T-helper 17 cell (primary cell): ENCODE data around the gene FGFR3. TPM values are rescaled to one million over a fixed set of nuclear protein-coding genes. Genes with fewer than 3 reads are reported as not detected.

Experiments
- ATAC-seq: fragments of 150-1000 bp; cut with Tn5 transposase; 2 replicates; pipeline ENCODE4 v1.10.0; 2021; ENCODE audit warnings: mild to moderate bottlenecking, moderate library complexity
- DNase-seq, 3 donors: peaks; one replicate each; pipeline versions ENCODE4 v3.0.0 to v3.0.0-alpha.2; 2020 to 2021
- H3K9me3 ChIP-seq: one replicate; pipeline ENCODE4 v1.7.0; 2013; ENCODE audit warnings: low read length, mild to moderate bottlenecking; ENCODE audit not compliant: control insufficient read depth, poor library complexity, severe bottlenecking
- H3K27ac Mint-ChIP-seq: one replicate; pipeline ENCODE4 v1.8.0; 2022; ENCODE audit warnings: mild to moderate bottlenecking, moderate library complexity, mixed read lengths
- H3K27me3 Mint-ChIP-seq: one replicate; pipeline ENCODE4 v1.8.0; 2022; ENCODE audit warnings: mixed read lengths
- H3K36me3 Mint-ChIP-seq: one replicate; pipeline ENCODE4 v1.8.0; 2022; ENCODE audit warnings: low read depth, mixed read lengths
- H3K4me1 Mint-ChIP-seq: one replicate; pipeline ENCODE4 v1.8.0; 2022; ENCODE audit warnings: mild to moderate bottlenecking, mixed read lengths
- H3K4me3 Mint-ChIP-seq: one replicate; pipeline ENCODE4 v1.8.0; 2022; ENCODE audit warnings: mild to moderate bottlenecking, moderate library complexity, mixed read lengths
- total RNA-seq, 4 donors: library from RNA in 2 of 4; stranded (reverse) in 2 of 4; gene quantifications; one replicate each; pipeline ENCODE4 v1.2.3 and lab custom pipeline; 2022 to 2026

The FGFR3 gene
- total RNA-seq, 2 donors from 2014 or later, result 0.12 TPM; not detected in 1

DNA sequence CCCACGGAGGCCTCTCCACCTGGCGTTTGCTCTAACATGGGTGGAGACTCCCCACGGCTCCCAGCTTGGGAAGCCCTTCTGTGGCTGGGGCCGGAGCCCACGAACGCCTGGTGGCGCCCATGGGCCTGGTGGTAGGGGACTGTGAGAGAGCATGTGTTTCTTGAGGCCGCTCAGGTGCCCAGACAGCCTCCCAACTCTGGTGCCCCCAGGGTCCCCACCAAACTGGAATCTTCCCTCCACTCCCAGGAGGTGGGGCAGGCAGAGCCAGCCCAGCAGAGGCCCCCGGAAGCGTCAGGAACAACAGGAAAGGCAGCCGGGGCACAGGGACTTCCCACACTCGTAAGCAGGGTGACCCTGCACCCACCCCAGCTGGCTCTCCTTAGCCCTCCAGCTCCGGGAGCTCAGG lies 33.3 kb upstream of the FGFR3 start:
- no peaks in the 10 kb centered on the region for H3K9me3 ChIP-seq
- H3K4me1 Mint-ChIP-seq, result no peaks in the 10 kb centered on the region
- DNase-seq (no peak), ATAC-seq (no peak)
- no peak overlapping the region for H3K4me3 Mint-ChIP-seq
- H3K27me3 Mint-ChIP-seq, result peaks cover 7% of the 10 kb centered on the region
- no peak overlapping the region for H3K27ac Mint-ChIP-seq
- no peaks in the 10 kb centered on the region for H3K36me3 Mint-ChIP-seq

DNA sequence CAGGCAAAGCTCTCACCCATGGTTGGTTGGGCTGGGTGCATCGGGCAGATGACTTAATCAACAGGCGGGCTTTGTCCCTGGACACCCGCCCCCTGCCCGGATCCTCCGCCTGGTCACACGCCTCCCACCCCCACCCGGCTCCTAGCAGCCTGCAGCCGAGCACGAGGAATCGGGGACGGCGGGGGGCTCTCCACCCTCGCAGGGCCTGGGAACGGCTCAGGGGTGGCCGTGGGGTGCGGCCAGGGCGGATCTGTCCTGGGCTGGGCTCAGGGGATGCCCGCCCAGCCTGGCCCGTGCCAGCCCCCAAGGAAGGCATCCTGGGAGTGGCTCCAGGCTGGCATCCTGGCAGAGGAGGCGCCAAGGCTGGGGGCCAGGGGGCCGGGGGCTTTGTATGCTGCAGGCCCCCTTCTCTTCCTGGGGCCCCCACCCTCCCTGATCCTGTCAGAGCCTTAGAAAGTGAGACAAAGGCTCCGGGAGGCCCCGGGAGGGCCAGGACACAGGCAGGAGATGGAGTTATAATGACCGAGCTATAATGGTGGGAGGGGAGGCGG lies 32.5 kb upstream of the FGFR3 start:
- ATAC-seq, result no peak
- no peaks in the 10 kb centered on the region for H3K9me3 ChIP-seq
- H3K27ac Mint-ChIP-seq, result no peak overlapping the region

GRCh38 chr4:1761130-1761689 lies 31.9 kb upstream of the FGFR3 start:
- Mint-ChIP-seq H3K27ac (no peak overlapping the region), H3K36me3 (no peaks in the 10 kb centered on the region), H3K4me3 (no peak overlapping the region), H3K27me3 (peaks cover 15% of the 10 kb centered on the region), H3K4me1 (peaks cover 5% of the 10 kb centered on the region)
- no peaks in the 10 kb centered on the region for H3K9me3 ChIP-seq
- DNase-seq (no peak), ATAC-seq (no peak)

More for the DNA sequence above, 32.5 kb upstream of the FGFR3 start:
- DNase-seq, result no peak
- Mint-ChIP-seq H3K4me1 (peaks cover 3% of the 10 kb centered on the region), H3K27me3 (peaks cover 14% of the 10 kb centered on the region), H3K36me3 (no peaks in the 10 kb centered on the region), H3K4me3 (no peak overlapping the region)

DNA sequence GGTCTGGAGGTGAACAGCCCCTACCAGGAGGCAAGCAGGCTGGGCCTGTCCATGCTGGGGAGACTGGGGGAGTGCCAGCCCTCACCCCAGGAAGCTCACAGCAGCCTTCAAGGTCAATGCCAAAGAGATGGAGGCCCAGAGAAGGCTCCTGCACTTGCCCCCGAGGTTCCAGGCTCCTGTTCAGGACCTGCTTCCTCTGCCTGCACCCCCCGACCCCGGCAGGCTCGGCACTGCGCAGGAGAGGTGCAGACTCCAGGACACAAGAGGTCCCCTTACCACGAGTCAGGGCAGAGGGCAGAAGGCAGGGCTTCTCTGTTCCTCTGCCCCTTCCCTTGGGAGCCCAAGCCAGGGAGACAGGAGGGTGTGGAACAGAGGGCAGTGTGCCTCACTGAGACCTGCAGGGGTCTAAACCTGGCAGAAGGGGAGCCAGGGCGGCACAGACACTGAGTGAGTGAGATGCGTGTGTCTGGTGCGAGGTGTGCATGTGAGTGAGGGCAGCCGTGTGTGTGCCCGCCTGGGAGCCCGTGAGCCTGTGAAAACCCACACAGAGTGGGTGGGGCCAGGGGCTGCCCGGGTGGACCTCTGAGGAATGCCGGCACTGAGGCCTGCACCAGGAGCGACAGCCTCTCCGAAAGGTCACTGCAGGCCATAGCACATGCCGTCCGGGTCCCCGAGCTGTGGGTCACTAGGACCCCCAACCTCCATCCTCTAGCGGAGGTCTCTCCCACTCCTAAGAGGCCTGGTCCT lies 30.7 kb upstream of the FGFR3 start:
- H3K4me3 Mint-ChIP-seq, result no peak overlapping the region
- H3K9me3 ChIP-seq, result no peaks in the 10 kb centered on the region
- H3K4me1 Mint-ChIP-seq, result peaks cover 5% of the 10 kb centered on the region
- no peak overlapping the region for H3K27ac Mint-ChIP-seq
- ATAC-seq (no peak), DNase-seq (no peak)
- H3K36me3 Mint-ChIP-seq, result no peaks in the 10 kb centered on the region
- H3K27me3 Mint-ChIP-seq, result peaks cover 15% of the 10 kb centered on the region

- H3K4me3 Mint-ChIP-seq, result no peak overlapping the region
- DNase-seq (no peak), ATAC-seq (no peak)
- no peak overlapping the region for H3K27ac Mint-ChIP-seq
- peaks cover 15% of the 10 kb centered on the region for H3K27me3 Mint-ChIP-seq
- H3K9me3 ChIP-seq, result no peaks in the 10 kb centered on the region
- no peaks in the 10 kb centered on the region for H3K36me3 Mint-ChIP-seq
- peaks cover 7% of the 10 kb centered on the region for H3K4me1 Mint-ChIP-seq
These were observed 30.0 kb upstream of the FGFR3 start for GRCh38 chr4:1763070-1763549.

GRCh38 chr4:1763550-1764080 lies 29.5 kb upstream of the FGFR3 start:
- no peak for DNase-seq
- Mint-ChIP-seq H3K27me3 (peaks cover 15% of the 10 kb centered on the region), H3K36me3 (no peaks in the 10 kb centered on the region), H3K27ac (no peak overlapping the region), H3K4me1 (peaks cover 7% of the 10 kb centered on the region), H3K4me3 (no peak overlapping the region)
- no peak for ATAC-seq
- H3K9me3 ChIP-seq, result no peaks in the 10 kb centered on the region

GRCh38 chr4:1764670-1765069 lies 28.4 kb upstream of the FGFR3 start:
- Mint-ChIP-seq H3K27me3 (peaks cover 15% of the 10 kb centered on the region), H3K4me1 (peaks cover 7% of the 10 kb centered on the region), H3K27ac (no peak overlapping the region), H3K4me3 (no peak overlapping the region), H3K36me3 (no peaks in the 10 kb centered on the region)
- H3K9me3 ChIP-seq, result no peaks in the 10 kb centered on the region
- DNase-seq (no peak), ATAC-seq (no peak)

DNA sequence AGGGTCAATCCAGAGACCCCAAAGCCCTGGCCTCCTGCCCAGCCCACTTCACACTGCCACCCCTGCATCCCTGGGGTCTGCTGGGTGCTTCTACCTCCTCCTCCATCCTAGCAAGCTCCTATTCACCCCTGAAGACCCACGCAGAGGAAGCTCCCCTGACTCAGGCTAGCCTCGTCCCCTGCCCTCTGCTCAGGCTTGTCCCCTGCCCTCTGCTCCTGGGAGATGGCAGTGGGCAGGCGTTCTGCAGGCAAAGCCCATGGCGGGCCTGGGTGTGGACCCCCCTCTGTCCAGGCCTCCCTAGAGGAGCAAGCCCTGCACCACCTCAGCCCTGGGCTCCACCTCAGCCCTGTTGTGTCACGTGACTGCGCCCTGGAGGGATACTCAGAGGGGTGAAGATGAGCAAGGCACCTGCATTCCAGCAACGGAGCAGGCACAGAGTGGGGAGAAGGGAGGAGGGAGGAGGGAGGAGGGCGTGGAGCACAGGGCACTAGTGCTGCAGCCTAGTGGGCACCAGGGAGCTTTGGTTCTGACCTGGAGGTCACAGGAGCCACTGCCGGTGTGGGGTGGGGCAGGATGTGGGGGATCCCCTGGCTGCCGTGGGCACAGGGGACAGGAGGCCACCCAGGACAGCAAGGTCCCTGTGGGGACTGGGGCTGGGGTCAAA lies 27.6 kb upstream of the FGFR3 start:
- Mint-ChIP-seq H3K27ac (no peak overlapping the region), H3K4me1 (peaks cover 7% of the 10 kb centered on the region), H3K36me3 (no peaks in the 10 kb centered on the region), H3K4me3 (peak overlapping the region; percentile 53), H3K27me3 (peaks cover 15% of the 10 kb centered on the region)
- H3K9me3 ChIP-seq, result no peaks in the 10 kb centered on the region
- DNase-seq (no peak), ATAC-seq (no peak)

GRCh38 chr4:1766106-1767060 lies 26.7 kb upstream of the FGFR3 start:
- no peaks in the 10 kb centered on the region for H3K36me3 Mint-ChIP-seq
- ATAC-seq (no peak), DNase-seq (no peak)
- H3K9me3 ChIP-seq, result no peaks in the 10 kb centered on the region
- H3K27ac Mint-ChIP-seq, result no peak overlapping the region
- peaks cover 9% of the 10 kb centered on the region for H3K4me1 Mint-ChIP-seq
- peaks cover 15% of the 10 kb centered on the region for H3K27me3 Mint-ChIP-seq
- H3K4me3 Mint-ChIP-seq, result peak overlapping the region; percentile 53

DNA sequence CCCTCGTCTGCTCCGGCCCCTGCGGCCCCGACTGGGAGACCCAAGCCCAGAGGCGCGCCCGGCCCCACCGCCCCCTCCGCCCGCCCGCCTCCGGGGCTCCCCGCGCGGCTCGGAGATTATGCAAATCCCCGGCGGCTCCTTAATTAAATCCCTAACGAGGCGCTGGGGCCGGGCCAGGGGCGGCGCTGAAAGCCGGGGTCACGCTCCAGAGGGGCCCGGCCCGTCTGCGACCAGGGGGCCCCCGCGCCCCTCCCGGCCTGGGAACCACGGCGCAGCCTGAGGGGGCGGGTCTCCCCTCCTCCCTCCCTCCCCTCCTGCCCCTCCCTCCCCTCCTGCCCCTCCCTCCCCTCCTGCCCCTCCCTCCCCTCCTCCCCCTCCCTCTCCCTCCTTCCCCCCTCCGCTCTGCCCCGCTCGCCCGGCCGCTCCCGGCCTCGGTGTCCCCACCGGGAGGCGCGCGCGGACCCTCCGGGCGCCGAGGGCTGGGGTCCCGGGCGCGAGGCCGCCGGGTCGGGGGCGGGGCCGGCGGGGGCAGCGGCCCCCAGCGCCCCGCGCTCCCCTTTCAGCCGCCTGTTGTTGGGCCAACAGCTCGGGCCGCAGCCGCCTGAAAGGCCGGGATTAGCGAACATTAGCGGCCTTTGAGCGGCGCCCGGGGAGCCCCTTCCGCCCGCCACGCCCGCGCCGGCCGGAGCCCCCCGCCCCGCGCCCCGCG lies 25.9 kb upstream of the FGFR3 start:
- DNase-seq (peak in 1 of 3 donors; percentile 22), ATAC-seq (peak; percentile 38)
- no peaks in the 10 kb centered on the region for H3K36me3 Mint-ChIP-seq
- no peak overlapping the region for H3K27ac Mint-ChIP-seq
- no peak overlapping the region for H3K4me3 Mint-ChIP-seq
- H3K9me3 ChIP-seq, result no peaks in the 10 kb centered on the region
- peaks cover 12% of the 10 kb centered on the region for H3K27me3 Mint-ChIP-seq
- H3K4me1 Mint-ChIP-seq, result peaks cover 11% of the 10 kb centered on the region

DNA sequence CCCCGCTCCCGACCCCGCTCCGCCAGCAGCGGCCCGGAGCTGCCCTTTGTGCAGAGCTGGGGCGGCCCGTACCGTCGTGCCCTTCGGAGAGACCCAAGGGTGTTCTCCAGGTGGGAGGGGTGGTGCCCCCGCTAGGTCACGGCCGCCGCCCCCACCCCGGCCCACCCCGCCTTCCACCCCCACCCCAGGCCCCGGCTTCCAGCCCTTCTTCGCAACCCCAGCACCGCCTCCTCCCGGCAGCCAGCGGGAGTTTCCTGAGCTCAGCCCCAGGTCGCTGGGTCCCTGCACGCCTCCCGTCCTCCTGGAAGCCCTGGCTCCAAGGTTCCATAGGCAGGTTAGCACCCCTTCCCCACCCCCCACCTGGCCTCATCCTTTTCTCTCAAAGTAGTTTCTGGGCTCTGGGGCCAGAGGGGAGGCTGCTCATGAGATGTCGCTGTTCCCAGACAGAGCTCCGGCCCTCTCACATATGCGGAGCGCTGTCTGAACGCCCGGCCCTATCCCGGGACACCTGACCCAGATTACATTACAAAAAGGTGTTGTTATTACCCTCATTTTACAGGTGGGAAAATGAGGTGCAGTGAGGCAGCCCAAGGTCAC lies 25.2 kb upstream of the FGFR3 start:
- H3K9me3 ChIP-seq, result no peaks in the 10 kb centered on the region
- peaks cover 8% of the 10 kb centered on the region for H3K27me3 Mint-ChIP-seq
- ATAC-seq, result peak; percentile 51
- peak overlapping the region; percentile 78 for H3K4me3 Mint-ChIP-seq
- DNase-seq, result no peak
- H3K4me1 Mint-ChIP-seq, result peaks cover 11% of the 10 kb centered on the region
- H3K27ac Mint-ChIP-seq, result no peak overlapping the region
- H3K36me3 Mint-ChIP-seq, result no peaks in the 10 kb centered on the region
